Transverse colon (tissue), 3 donors: ENCODE measurements around the gene KBTBD2.

Experiments used
- CTCF ChIP-seq, 5 experiments: fragments of 200-600 bp in 3 of 5; fragments of 450-650 bp in 2 of 5; sonication (generic) in 3 of 5; IDR thresholded peaks; 1 replicate in 2 of 5; 2 replicates in 3 of 5; pipeline ENCODE4 v1.5.1; 2016 to 2017; ENCODE audit warnings: antibody characterized with exemption in 5 of 5, inconsistent platforms in 3 of 5, mild to moderate bottlenecking in 2 of 5, moderate library complexity in 1 of 5
- POLR2A ChIP-seq: fragments of 450-650 bp; IDR thresholded peaks from one replicate; pipeline ENCODE4 v1.6.1; 2016; ENCODE audit warnings: antibody characterized with exemption, mild to moderate bottlenecking, moderate library complexity

GRCh38 chr7:32846630-32847225 lies 44.8 kb downstream of the KBTBD2 start:
- TF ChIP-seq CTCF (IDR thresholded peaks at IDR 0.05) (peak; percentile 78 to 91 (median 90)), POLR2A (no peak)
